SIG-M5 treated with dmso at 0.1 percent for 504 hours (cell line): ENCODE results near the gene PPIF.

Source experiments
- DNase-seq: peaks from one replicate; lab custom pipeline; 2025; ENCODE audit not compliant: unreplicated experiment; lab: John Stamatoyannopoulos, UW

The PPIF gene

GRCh38 chr10:79385392-79385795 is 38.1 kb downstream of the PPIF start:
- no peak for DNase-seq

GRCh38 chr10:79385804-79386531 is 38.7 kb downstream of the PPIF start:
- no peak for DNase-seq

DNA sequence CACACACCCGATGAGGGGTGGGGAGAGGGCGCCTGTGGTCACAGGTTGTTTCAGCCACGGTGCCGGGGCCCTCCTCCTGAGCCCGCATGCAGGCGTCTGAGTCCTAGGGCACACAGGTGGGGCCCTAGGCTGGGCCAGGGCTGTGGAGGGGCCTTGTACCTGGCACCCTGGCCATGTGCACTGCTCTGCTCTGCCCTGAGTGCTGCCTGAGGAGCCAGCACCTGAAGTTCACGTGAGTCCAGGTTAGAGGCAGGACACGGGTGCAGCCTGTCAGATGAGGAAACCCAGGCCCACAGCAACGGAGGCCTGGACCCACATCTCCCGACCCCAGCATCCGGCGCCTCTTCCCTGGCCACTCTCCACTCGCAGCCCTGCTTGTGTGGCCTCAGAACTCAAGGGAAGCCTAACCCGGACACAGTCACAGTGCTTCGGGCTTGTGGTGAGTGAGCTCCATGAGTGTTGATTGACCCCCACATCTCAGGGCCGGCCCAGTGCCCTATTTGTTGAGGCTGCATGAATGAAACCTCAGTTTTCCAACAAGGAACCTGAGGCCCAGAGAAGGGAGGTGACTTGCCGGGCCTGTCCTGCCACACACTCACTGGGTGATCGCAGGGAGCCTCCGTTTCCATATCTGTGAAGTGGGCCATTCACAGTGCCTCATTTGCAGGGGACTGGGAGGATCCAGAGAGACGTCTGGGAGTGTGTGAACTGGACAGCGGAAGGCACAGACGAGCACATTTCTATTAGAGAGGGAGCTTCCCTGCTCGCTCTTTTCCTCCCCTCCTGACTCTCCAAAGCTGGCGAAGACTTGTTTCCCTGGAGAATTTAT is 39.6 kb downstream of the PPIF start:
- DNase-seq = no peak

GRCh38 chr10:79387466-79387973 is 40.3 kb downstream of the PPIF start:
- DNase-seq = no peak

DNA sequence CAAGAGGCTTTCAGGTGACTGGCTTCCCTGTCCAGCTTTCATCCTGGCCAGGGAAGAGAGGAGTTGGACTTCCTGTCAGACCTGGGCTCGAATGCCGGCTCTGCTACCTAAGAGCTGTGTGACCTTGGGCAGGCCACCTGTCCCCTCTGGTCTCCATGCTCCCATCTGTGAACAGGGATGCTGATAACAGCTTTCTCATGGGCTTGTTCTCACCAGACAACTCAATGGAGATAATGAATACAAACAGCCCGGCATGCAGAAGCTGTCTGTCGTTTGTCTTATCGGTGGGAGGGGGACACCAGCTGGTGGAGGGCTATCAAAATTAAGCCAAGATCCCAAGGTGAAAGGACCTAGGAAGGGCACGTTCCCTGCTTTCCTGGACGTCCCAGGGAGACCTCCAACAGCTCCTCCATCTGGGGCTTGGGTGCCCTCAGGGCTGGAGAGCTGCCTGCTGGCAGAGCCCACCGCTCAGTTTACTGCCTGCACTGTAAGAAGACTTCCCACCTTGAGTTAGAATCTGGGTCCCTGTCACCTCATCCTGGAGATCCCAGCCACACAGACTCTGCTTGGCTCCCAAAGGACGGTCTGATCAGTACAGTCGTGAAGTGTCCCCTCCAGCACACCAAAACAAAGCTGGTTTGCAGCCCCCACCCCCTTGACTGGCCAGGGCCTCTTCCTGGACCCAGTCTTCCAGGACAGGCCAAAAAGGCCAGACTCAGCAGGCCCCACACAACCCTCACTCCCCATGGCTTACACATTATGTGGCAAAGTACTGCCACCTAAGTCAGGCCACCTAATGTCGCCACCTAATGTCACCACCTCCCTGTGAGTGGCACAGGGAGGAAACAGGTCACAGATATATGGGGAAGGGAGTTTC is 40.9 kb downstream of the PPIF start:
- DNase-seq = no peak

- no peak for DNase-seq
These were observed 42.8 kb downstream of the PPIF start for GRCh38 chr10:79390057-79390456.

- DNase-seq = no peak
These were observed 43.4 kb downstream of the PPIF start for GRCh38 chr10:79390551-79391229.

DNA sequence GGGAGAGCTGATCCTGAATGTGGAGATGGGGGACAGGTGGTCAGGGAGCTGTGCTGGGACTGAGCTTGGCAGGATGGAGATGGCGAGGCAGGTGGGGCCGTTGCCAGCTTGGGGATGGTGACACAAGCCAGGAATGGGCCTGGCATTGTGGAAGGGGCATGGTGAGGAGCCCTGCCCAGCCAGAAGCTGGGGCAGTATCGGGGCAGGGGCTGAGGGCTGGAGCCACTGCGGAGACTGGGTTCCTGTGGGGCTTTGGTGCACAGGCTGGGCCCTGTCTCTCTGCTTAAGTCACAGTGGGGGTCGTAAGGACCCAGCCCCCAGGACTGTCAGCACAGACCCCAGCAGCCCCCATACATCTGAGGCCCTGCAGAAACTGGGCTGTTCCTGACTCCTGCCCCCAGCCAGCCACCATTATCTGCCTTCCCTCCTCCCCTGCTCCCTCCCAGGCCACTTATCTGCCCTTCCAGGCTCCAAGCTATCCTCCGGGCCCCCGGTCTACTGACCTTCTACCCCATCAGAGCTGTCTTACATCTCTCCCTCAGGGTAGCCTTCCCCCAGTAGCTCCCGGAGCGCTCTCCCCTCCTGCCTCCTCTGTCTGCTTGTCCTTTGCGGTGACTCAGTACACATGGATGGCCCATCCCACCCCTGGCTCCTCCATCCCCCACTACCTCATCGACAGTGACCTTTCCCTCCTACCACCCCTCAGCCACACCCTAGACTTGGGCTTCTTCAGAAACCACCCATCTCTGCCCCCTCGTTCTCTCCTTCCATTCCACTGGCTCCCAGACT is 44.2 kb downstream of the PPIF start:
- no peak for DNase-seq

GRCh38 chr10:79392020-79392398 is 44.7 kb downstream of the PPIF start:
- DNase-seq = no peak

- DNase-seq = no peak
These were observed 45.4 kb downstream of the PPIF start for GRCh38 chr10:79392506-79393176.

DNA sequence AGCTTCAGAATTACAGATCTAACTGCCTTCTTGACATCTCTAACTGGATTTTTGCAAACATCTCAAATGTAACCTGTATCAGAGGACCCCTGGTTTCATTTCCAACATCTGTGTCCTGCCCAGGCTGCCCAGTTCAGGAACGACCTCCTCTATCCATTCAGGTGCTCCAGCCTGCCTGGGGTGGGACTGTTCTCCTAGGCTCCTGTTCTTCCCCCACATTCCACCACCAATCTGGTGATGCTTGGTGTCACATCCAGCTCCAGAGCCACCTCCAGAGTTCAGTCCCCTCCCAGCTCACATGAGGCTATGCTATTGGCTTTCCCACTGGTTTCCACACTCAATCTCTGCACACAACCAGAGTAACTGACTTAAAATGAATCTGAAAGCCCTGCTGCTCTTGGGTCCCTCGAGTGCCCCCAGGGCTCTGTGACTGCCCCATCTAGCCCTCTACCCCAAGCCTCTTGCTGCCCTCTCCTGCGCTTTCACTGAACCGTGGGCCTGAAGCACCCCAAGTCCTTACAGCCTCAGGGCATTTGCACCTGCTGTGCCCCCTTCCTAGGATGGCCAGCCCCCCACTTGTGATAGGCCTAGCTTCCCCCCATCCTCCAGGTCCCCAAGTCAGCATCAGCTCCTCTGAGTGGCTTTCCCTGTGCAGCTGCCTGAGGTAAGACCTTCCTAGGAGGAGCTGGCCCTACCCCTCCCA is 46.1 kb downstream of the PPIF start:
- DNase-seq = no peak

DNA sequence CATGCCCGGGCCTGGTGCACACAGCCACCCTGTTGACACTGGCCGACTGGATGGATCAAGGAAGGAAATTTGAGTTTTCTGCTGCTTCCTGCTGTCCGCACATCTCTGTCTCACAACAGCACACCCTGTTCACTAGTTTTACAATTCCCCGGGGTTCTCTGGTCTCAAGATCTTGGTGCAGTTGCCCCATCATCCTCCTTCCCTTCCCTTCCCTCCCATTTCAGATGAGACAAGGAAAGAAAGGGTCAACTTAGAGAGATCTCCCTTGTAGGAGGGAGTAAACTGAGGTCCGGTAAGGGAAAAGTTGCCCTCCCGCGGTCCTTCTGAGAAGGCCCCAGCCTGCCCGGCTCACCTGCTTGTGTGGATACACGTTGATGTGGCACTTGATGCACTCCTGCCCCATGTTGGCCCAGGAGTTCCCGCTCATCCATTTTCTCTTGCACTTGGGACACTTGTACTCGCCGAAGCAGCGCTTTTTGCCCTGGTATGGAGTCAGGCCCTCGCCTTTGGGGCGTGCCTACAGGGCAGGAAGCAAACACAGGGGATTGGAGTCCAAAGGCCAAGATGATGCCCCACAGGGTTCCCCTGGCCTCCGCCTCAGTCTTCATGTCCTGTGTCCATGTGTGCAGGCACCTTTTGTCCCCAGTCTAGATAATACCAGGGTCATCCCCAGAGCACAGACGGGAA is 46.8 kb downstream of the PPIF start:
- DNase-seq = no peak

DNA sequence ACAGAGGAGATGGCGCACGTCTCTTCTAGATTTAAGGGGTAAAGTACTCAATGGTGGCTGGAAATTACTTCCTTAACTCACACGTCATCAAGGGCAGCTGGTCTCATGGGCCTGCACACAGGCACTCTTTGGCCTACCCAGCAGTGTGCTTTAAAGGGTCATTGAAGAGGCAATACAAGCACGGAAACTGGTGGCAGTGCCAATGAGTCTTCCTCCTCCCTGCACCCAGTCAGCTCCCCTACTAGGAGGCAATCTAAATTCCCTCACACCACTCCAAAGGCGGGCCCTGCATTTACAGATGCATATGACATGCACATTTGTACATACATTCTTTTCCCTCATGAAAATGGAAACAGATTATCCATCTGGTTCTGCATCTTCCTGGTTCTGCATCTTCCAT is 47.4 kb downstream of the PPIF start:
- no peak for DNase-seq

DNA sequence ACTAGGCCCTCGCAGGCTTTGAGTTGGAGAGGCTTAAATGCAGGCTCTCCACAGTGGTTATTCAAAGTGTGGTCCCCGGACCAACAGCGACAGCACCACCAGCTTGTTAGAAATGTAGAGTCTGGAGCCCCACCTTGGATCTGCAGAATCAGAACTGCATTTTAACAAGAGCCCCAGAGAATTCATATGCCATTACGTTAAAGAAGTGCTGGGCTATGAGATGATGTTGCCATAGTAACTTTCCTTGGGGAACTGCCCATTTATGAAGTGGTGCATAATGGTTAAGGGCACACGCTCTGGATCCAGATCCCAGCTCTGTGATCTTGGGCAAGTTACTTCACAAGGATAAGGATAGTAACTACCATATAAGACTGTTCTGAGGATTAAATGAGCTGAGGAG is 49.3 kb downstream of the PPIF start:
- no peak for DNase-seq

DNA sequence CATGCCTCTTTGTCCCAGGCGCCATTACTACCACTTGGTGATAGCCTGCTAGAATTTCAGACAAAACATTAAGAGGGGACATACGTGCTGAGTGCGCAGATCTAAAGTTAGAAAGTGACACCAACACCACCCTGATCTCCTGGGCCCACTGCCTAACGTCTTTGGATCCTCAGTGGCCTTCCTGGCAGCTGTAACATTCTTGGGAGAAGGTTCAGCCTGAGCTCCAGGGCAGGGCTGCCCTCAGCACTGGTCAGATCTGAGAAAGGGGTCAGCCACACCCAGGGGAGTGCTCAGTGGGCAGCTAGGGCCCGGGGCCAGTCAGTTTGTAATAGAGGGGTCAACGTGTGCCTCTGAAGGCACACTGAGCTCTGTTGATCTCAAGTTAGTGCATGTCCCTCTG is 49.8 kb downstream of the PPIF start:
- no peak for DNase-seq

DNA sequence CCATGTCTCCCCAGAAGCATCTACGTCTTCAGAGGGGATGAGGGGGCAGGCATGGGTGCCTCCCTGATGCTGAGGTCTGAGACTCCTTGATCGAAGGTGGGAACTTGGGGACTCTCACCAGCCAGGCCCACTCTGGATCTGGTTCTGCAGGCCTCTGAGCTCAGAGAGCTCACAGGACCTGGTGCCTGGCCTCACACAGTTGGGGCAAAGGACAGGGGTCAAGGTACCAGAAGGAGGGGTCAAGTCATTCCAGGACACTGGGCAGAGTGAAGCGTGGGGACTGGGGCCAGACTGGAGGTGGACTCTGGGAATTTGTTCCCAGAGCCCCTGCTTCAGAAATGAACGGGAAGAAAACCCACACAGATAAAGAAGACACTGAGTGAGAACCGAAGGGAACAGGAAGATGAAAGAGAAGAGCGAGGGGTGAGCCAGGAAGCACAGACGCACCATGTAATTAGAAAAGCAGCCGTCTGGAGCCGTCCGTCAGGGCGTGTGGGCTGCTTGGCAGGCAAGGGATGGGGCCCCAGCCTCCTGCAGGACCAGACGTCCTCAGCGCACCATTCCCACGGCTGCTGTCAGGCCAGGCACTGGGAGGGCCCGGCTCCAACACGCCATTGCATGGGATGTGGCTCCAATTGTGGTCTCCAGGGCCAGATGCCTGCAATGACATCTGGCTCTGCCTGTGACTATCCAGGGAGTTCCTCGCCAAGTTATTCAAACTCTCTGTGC is 50.5 kb downstream of the PPIF start:
- no peak for DNase-seq

- DNase-seq = no peak
These were observed 51.4 kb downstream of the PPIF start for GRCh38 chr10:79398642-79399041.
